ENCODE results near the gene RHOXF2. TPM values are rescaled to one million over a fixed set of nuclear protein-coding genes. Genes with fewer than 3 reads are reported as not detected.
"Not testable (repeated sequence)": the region's sequence is repeated elsewhere in the genome, so short reads cannot be mapped to it uniquely, and the experiment has no call there.

The RHOXF2 gene
- total RNA-seq, 1 experiment from 2014 or later, result not detected

GRCh38 chrX:120125444-120125843, 33.0 kb upstream of the RHOXF2 start:
- Histone ChIP-seq H4K5ac (ENCODE audit: insufficient read length, low read depth, low read length) (no peak overlapping the region), H2BK5ac (ENCODE audit: insufficient read length, low read length) (no peak overlapping the region), H2AK5ac (ENCODE audit: insufficient read length, low read length) (no peak overlapping the region), H4K91ac (ENCODE audit: insufficient read length, low read depth, low read length) (no peak overlapping the region), H2AFZ (ENCODE audit: low read length) (no peak overlapping the region), H2BK12ac (ENCODE audit: insufficient read length, low read depth, low read length) (no peak overlapping the region), H3K56ac (ENCODE audit: insufficient read length, low read depth, low read length) (no peak overlapping the region), H3K79me1 (ENCODE audit: insufficient read depth, low read depth, low read length, poor library complexity, severe bottlenecking) (no peaks in the 10 kb centered on the region), H3K79me2 (ENCODE audit: insufficient read depth, low read length) (no peaks in the 10 kb centered on the region), H3K4ac (ENCODE audit: low read depth, low read length) (no peak overlapping the region), H4K20me1 (ENCODE audit: control insufficient read depth, insufficient read depth, insufficient read length) (no peaks in the 10 kb centered on the region), H3K18ac (ENCODE audit: insufficient read length, low read depth, low read length) (no peak overlapping the region), H3K14ac (ENCODE audit: insufficient read depth, low read length) (no peak overlapping the region), H3T11ph (ENCODE audit: low read length) (no peak overlapping the region), H2BK15ac (ENCODE audit: low read depth, low read length) (no peak overlapping the region), H3K4me2 (ENCODE audit: insufficient read depth, insufficient read length, low read length) (no peak overlapping the region), H4K8ac (replicated peaks; ENCODE audit: insufficient read length, low read depth, low read length) (no peak overlapping the region), H3K9ac (ENCODE audit: extremely low read depth, insufficient read length, low read length) (no peak overlapping the region), H3K4me1 (ENCODE audit: insufficient read depth, low read length) (peaks cover 2% of the 10 kb centered on the region; the same call in 1 of the 2 replicates), H3K27ac (ENCODE audit: insufficient read length, low read depth, low read length) (no peak overlapping the region), H3K23ac (ENCODE audit: insufficient read length, low read depth, low read length) (no peak overlapping the region), H2BK120ac (ENCODE audit: low read depth, low read length, poor library complexity, severe bottlenecking) (no peak overlapping the region), H3K27me3 (ENCODE audit: insufficient read depth, low read length) (no peaks in the 10 kb centered on the region), H3K9me3 (ENCODE audit: control insufficient read depth, low read depth, low read length) (peaks cover 35% of the 10 kb centered on the region), H2BK20ac (ENCODE audit: low read depth, low read length, poor library complexity, severe bottlenecking) (no peak overlapping the region), H3K23me2 (ENCODE audit: insufficient read length, low read depth, low read length, poor library complexity, severe bottlenecking) (no peaks in the 10 kb centered on the region)
- Mint-ChIP-seq H3K27ac (no peak overlapping the region), H3K4me3 (no peak overlapping the region), H3K27me3 (ENCODE audit: low read depth) (no peaks in the 10 kb centered on the region; the same call in 1 of the 2 replicates), H3K36me3 (ENCODE audit: insufficient read depth in 1 of 3, low read depth in 3 of 3) (peaks cover 5 to 7% (median 5%) of the 10 kb centered on the region in 3 experiments; a peak in 5 of 7 replicates), H3K4me1 (peaks cover 10 to 18% of the 10 kb centered on the region in 2 experiments), H3K9me3 (peaks cover 54 to 61% of the 10 kb centered on the region in 2 experiments)
- no CpG with 5 or more reads among the region's 3 CpGs for WGBS (ENCODE audit: extremely low coverage, insufficient read length, low lambda C conversion rate)
- no peak for TF ChIP-seq CTCF (conservative IDR thresholded peaks at IDR 0.05)
- no peak for DNase-seq

- H3K4me3 Mint-ChIP-seq; H3K27me3 Mint-ChIP-seq (ENCODE audit: low read depth): not testable (repeated sequence)
These were observed 30.0 kb upstream of the RHOXF2 start for GRCh38 chrX:120128306-120128846.

More at GRCh38 chrX:120128306-120128846, 30.0 kb upstream of the RHOXF2 start:
- H3K79me1 ChIP-seq (ENCODE audit: insufficient read depth, low read depth, low read length, poor library complexity, severe bottlenecking); H3K23ac ChIP-seq (ENCODE audit: insufficient read length, low read depth, low read length); H2BK15ac ChIP-seq (ENCODE audit: low read depth, low read length); H2AFZ ChIP-seq (ENCODE audit: low read length); H3K4me2 ChIP-seq (ENCODE audit: insufficient read depth, insufficient read length, low read length); H4K20me1 ChIP-seq (ENCODE audit: control insufficient read depth, insufficient read depth, insufficient read length); H3K9ac ChIP-seq (ENCODE audit: extremely low read depth, insufficient read length, low read length); H3T11ph ChIP-seq (ENCODE audit: low read length); DNase-seq; H2BK120ac ChIP-seq (ENCODE audit: low read depth, low read length, poor library complexity, severe bottlenecking); H3K4me1 ChIP-seq (ENCODE audit: insufficient read depth, low read length); H3K36me3 Mint-ChIP-seq (ENCODE audit: insufficient read depth in 1 of 3, low read depth in 3 of 3); H4K8ac ChIP-seq (replicated peaks; ENCODE audit: insufficient read length, low read depth, low read length); H3K23me2 ChIP-seq (ENCODE audit: insufficient read length, low read depth, low read length, poor library complexity, severe bottlenecking); H3K4ac ChIP-seq (ENCODE audit: low read depth, low read length); H4K91ac ChIP-seq (ENCODE audit: insufficient read length, low read depth, low read length); H3K18ac ChIP-seq (ENCODE audit: insufficient read length, low read depth, low read length); H3K14ac ChIP-seq (ENCODE audit: insufficient read depth, low read length); H3K27ac ChIP-seq (ENCODE audit: insufficient read length, low read depth, low read length); H2BK12ac ChIP-seq (ENCODE audit: insufficient read length, low read depth, low read length); H3K56ac ChIP-seq (ENCODE audit: insufficient read length, low read depth, low read length); H2BK5ac ChIP-seq (ENCODE audit: insufficient read length, low read length); H2AK5ac ChIP-seq (ENCODE audit: insufficient read length, low read length); H4K5ac ChIP-seq (ENCODE audit: insufficient read length, low read depth, low read length); H2BK20ac ChIP-seq (ENCODE audit: low read depth, low read length, poor library complexity, severe bottlenecking); H3K79me2 ChIP-seq (ENCODE audit: insufficient read depth, low read length); H3K27me3 ChIP-seq (ENCODE audit: insufficient read depth, low read length): not testable (repeated sequence)
- H3K27ac Mint-ChIP-seq, result peak overlapping the region in 1 of 3 experiments; percentile 56; a peak in 1 of 7 replicates
- H3K9me3 Mint-ChIP-seq, result peaks cover 47 to 54% of the 10 kb centered on the region in 2 experiments
- no CpG with 5 or more reads among the region's 5 CpGs for WGBS (ENCODE audit: extremely low coverage, insufficient read length, low lambda C conversion rate)
- peaks cover 35% of the 10 kb centered on the region for H3K9me3 ChIP-seq (ENCODE audit: control insufficient read depth, low read depth, low read length)
- H3K4me1 Mint-ChIP-seq, result peaks cover 7 to 14% of the 10 kb centered on the region in 2 experiments

All from H9 (cell line).